GM19239 (cell line): ENCODE data around the gene NPEPL1.
"Not testable (repeated sequence)": the region's sequence is repeated elsewhere in the genome, so short reads cannot be mapped to it uniquely, and the experiment has no call there.

Experiments used
- DNase-seq: peaks from one replicate; pipeline ENCODE4 v3.0.0; 2011; ENCODE audit warnings: low spot score; ENCODE audit not compliant: insufficient read length
- FAIRE-seq: peaks from 2 replicates; lab custom pipeline; 2011; peaks lifted over from hg19 to GRCh38; lab: Jason Lieb, UNC

NPEPL1 gene, protein sequence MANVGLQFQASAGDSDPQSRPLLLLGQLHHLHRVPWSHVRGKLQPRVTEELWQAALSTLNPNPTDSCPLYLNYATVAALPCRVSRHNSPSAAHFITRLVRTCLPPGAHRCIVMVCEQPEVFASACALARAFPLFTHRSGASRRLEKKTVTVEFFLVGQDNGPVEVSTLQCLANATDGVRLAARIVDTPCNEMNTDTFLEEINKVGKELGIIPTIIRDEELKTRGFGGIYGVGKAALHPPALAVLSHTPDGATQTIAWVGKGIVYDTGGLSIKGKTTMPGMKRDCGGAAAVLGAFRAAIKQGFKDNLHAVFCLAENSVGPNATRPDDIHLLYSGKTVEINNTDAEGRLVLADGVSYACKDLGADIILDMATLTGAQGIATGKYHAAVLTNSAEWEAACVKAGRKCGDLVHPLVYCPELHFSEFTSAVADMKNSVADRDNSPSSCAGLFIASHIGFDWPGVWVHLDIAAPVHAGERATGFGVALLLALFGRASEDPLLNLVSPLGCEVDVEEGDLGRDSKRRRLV

DNA sequence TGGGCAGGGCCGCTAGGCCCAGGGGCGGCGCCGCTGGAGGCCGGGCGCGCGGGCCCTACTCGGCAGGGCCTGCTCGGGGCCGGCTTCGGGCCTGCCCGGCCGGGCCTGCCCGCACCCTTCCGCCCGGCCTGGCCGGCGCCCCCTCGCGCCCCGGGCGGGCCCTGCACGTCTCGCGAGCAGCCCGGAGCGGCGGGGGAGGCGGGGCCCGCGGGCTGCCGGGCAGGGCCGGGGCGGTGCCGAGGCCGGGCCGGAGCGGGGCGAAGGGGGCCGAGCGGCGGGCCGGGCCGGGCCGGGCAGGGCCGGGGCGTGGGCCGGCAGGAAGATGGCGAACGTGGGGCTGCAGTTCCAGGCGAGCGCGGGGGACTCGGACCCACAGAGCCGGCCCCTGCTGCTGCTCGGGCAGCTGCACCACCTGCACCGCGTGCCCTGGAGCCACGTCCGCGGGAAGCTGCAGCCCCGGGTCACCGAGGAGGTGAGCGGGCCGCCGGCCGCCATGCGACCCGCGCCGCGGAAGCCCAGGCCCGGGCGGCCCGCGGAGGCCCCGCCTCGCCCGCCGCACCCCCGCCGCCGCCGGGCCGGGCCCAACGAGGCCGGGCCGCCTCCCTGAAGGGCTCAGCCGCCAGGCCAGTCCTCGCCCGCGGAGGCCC, at the start of gene NPEPL1:
TSS of gene NPEPL1 (plus strand) at position 222 of the 647 bp plus-strand sequence. CDS start at position 323, 101 bp downstream.
- FAIRE-seq (no peak), DNase-seq (peak; percentile 99)

DNA sequence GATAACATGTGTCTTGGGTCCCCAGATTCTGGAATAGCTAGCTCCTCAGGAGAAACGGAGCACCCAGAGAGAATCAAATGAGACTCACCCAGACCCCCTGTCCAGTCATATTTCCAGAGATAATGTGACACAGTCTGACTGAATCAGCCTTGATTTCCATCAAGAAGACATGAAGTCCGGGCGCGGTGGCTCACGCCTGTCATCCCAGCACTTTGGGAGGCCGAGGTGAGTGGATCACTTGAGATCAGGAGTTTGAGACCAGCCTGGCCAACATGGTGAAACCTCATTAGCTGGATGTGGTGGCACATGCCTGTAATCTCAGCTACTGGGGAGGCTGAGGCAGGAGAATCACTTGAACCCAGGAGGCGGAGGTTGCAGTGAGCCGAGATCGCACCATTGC, 49.7 kb upstream of the NPEPL1 start:
- not testable (repeated sequence) for DNase-seq, FAIRE-seq

DNA sequence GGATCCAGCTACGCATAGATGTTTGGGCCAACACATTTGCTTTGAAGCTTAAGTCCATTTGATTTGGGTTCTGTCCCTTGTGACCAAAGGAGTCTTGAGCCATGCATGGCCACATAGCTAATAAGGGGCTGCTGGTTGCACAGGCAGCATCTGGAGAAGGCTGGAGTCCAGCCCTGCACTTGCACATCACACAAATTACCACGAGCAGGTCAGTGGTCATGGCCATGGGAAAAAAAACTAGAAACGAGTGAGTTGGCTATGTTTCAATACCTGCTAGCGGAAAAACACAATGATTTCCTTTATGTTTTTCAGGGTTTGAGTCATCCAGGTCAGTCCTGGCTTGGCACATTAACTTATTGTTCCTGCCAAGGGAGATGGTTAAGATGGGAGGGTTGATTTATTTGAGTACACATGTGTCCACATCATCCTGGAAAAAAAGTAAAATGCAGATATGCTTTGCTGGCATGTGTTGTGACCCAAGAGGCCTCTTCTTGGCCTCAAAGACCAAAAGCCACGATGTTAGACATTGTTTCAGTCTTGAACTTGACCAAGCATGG, 47.1 kb upstream of the NPEPL1 start:
- DNase-seq = no peak

DNA sequence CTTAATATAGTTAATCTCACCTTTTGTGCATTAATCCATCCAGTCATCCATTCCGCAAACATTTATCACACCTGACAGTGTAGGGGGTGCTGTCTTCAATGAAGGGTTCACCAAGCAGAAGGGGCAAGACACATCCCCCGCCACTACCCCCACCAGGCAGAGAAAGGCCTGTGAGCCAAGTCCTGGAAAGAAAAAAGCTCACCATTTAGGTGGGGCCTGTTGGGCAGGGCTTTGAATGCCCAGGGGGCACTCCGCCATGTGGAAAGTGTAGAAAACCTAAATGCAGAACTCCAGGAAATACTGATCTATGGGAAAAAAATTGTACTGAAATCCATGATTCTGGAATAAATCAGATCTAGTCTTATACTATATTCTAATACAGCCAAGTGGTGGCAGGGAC, 46.3 kb upstream of the NPEPL1 start:
- DNase-seq = no peak
- no peak for FAIRE-seq

More for the DNA sequence above, 47.1 kb upstream of the NPEPL1 start:
- FAIRE-seq = no peak

DNA sequence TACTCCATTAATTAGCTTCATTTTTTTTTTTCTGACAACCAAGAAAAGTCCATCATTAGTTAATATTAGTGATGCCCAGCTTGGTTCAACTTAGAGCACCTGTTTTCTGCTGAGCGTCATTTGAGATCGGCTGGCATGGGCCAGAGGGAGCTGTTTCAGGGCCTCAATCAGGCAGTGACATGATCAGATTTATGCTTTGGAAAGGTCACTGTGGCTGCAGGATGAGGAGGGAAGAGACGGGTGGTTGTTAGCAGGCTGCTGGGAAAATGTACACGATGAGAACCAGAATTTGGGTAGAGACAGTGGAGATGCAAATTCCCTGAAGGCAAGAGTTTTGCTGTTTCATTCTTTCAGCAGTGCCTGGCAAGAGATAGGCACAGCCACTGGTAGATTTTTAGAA, 45.9 kb upstream of the NPEPL1 start:
- FAIRE-seq = no peak
- no peak for DNase-seq

- FAIRE-seq = no peak
- no peak for DNase-seq
Measured at GRCh38 chr20:58647162-58647795, 45.3 kb upstream of the NPEPL1 start.

- DNase-seq (no peak), FAIRE-seq (no peak)
Measured at GRCh38 chr20:58647796-58648501, 44.7 kb upstream of the NPEPL1 start.

- not testable (repeated sequence) for FAIRE-seq, DNase-seq
Measured at GRCh38 chr20:58648502-58648825, 44.1 kb upstream of the NPEPL1 start.

- DNase-seq (no peak), FAIRE-seq (no peak)
Measured at GRCh38 chr20:58649288-58650180, 43.1 kb upstream of the NPEPL1 start.

DNA sequence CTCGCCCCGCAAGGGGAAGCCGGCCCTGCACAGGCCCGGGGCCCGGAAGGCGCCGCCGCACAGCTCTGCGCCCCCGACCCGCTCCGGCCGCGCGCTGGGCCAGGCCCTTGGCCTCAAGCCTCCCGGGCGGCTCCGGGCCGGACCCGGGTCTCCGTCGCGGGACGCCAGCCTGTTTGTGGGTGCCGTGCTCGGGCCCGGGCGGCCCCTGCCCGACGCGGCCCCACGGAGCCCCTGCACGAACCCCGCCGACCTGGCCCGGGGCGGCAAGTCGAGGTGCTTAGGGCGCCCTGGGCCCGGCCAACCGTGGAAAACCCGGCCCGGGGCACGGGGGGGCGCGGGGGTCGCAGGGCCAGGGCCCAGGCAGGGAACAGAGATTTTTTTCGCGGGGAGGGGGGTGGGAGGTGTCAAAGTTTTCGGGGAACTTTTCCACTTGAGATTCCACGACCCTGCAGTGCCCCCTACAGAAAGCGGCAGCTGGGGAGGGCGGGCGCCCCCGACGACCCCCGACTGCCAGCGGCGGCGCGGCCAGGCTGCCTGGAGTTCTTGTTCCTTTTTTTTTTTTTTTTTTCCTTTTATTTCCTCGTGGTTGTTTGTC, 42.3 kb upstream of the NPEPL1 start:
- FAIRE-seq (no peak), DNase-seq (peak; percentile 54)

DNA sequence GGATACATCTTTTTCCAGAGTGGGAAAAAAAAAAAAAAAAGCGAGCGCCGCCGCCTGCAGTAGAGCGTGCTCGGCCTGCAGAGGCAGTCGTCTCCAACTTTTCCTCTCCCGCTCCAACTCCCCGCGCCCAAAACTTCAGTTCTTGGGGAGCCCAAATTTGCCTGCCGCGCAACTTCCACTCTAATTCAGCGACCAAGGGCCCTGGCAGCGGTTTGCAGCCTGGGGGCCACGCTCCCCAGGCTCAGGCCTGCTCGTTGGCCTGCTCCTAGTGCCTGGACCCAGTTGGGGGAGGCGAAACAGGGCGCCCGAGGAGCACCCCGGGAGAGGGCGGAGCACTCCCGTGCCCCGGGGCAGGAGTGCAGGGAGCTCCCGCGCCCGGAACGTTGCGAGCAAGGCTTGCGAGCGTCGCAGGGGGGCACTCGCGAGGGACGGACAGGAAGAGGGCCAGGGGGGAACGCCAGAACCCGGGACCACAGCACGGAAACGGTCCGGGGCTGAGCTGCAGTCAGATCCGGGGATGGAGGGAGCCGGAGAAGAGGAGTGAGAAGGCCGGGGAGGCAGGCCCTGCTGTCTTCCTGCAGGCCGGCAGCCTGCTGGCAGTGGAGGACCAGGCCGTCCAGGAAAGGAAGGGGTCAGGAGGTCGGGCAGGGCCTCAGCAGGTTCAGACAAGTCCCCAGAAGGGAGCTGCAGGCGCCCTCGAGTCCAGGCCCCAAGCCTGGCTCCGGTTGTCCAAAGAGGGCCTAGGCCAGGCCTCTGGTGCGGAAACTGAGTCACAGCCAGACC, 41.6 kb upstream of the NPEPL1 start, which contains the start of gene STX16:
TSS of gene STX16 (plus strand) at position 508 of the 783 bp plus-strand sequence. CDS start 724 bp downstream, outside the sequence.
- FAIRE-seq (peak; percentile 60), DNase-seq (peak; percentile 93)

GRCh38 chr20:58651559-58651945, 41.0 kb upstream of the NPEPL1 start:
- no peak for DNase-seq
- no peak for FAIRE-seq

DNA sequence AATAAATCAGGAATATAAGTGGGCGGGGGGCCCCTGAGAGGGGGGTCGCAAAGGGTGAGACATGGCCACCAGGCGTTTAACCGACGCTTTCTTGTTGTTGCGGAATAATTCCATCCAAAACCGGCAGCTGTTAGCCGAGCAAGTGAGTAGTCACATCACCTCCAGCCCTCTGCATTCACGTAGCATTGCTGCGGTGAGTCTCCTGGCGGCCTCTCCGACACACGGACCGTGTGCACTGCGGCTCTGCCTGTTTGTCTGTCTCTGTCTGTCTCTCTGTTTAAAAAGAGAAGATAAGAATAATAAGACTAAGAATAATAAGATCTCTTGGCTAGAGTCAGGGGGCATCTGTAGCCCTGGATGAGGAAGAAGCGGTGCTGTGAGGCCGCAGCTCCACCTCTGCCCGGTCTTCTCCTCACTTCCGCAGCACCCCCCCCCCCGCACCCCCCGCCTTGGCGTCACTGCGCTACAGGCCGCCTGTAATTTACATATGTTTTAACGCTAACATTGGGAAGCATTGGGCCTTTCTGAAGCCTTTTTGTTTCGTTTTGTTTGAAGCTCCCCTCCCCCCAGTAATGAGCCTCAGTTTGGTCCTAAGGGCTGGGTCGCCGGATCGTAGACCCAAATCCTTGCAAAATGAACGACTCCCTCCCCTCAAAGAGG, 40.5 kb upstream of the NPEPL1 start:
- peak; percentile 69 for DNase-seq
- peak; percentile 89 for FAIRE-seq

GRCh38 chr20:58652606-58653294, 39.9 kb upstream of the NPEPL1 start:
- peak; percentile 59 for FAIRE-seq

DNA sequence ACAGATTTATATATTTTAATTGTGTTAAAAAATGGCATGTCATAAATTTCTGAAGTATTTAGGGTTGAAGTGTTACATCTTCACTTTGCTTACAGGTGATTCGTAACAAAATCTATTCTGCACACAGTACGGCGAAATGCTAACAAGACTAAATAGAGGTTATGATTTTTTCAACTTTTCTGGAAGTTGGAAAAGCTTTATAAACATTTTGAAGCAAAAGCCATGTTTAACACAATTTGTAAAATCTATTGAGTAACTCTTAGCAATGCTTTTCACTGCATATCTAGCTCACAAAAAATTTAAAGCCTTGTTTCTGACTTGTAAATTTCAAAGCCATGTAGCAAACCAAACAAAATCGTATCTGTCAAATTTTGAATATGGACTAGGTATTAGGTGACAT, 38.3 kb upstream of the NPEPL1 start:
- DNase-seq (no peak), FAIRE-seq (no peak)

More at GRCh38 chr20:58652606-58653294, 39.9 kb upstream of the NPEPL1 start:
- DNase-seq = no peak

DNA sequence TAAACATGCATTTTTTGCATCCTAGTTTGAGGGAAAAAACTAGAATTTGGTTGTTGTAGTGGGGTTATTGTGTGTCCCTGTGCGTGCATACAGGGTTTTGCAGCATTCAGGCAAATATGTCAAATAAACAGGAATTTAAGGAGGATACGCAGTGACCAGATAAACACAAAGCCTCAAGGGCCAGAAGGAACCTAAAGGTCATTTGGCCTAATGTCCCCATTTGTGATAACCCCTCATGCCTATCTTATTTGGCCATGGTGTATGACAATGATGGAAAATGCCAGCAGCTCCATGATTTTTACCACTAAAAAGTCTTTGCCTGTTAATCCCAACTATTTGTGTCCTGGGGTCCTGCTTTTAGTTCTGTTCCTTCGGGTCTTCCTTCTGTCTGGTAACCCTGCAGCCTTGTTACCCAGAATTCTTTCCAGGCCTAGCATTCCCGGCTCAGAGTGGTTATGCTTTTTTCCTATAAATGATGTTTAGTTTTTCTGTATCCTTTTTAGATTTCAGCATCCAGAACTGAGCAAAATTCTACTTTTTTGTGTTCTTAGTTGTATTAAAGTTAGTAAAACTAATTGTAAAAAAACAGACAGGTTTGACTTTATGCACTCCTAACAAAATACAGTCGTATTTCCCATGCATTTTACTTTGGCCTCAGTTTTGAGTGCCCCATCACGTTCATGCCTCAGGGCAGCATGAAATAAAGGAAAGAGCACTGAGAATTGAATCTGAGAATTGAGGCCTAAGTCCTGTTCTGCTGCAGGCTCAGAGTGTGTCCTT, 37.1 kb upstream of the NPEPL1 start:
- FAIRE-seq = no peak
- no peak for DNase-seq
